NCI-H345 treated with DMSO at 0.1 percent for 48 hours (cell line): Measurements from ENCODE around the gene ACO2.
A peak's percentile ranks its signal among the peaks of the same experiment; 100 is the strongest.
"Not testable (repeated sequence)": the region's sequence is repeated elsewhere in the genome, so short reads cannot be mapped to it uniquely, and the experiment has no call there.

Experiments
- DNase-seq: peaks from one replicate; lab custom pipeline; 2025; ENCODE audit not compliant: unreplicated experiment; lab: John Stamatoyannopoulos, UW

ACO2 gene

DNA sequence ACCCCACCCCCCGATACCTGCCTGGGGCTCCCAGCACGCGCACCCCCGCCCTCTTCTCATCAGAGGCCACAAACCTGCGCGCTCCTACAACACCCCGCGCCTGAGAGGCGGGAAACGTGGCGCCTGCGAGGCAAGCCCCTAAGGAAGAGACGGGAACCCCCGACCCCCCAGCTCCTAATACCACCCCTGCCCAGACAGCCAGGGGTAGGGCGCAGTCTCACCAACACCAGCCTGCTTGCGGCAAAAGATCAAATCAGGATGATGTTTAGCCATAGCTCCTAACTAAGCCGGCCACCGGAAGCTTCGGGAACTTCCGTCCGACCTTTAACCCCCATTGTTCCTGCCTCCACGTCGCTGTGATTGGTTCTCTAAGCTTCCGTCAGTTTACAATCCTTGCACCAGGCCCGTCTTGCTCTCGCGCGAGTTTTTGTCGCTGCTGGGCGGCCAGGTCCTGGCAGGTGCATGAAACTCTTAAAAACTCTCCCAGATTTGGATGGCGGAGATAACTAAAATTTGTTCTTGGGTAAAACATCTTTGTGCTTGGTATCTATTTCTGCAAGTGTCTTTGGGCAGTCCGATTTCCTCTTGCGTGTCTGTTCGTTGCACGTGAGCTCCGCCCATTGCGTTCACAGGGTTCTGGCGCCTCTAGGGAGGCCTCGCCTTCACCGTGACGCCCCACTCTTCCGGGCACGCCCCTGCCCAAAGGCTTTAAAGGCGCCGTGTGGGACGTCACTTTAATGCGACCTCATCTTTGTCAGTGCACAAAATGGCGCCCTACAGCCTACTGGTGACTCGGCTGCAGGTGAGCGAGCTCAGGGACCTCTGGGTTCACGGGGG is at the start of gene ACO2, which contains the start of gene PHF5A:
Gene ACO2 (plus strand): TSS at position 737 of the 837 bp plus-strand sequence. CDS start 30 bp downstream, at position 767.
Gene PHF5A (minus strand): TSS at position 312 of the 837 bp plus-strand sequence. CDS start 39 bp downstream, at position 273.
- peak; percentile 96 for DNase-seq

DNA sequence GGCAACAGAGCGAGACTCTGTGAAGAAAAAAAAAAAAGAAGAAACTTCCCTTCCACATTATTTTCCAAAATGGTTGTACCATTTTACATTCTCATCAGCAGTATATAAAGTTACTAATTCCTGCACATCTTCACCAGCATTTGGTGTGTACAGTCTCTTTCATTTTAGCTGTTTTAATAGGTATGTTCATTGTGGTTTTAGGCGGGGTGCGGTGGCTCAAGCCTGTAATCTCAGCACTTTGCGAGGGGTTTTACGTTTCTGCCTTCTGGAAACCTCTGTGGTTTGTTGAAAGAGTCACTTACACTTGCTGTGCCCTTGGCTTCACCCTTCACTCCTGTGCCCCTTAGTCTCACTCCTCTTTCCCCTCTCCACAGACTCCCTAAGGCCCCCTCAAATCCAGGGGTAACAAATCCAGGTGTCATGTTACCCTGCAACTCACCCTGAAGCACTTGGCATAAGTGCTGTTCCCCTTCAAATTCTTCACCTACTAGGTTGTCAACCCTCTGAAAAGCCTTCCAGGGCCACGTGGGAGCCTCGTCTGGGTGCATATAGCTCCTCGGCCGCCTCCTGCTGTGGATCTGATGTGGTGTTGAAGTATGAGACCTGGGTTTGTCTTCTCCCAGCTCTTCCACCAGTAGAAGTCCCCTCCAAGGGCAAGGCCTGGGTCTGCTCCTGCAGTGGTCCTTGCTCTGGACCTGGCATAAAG is 43.1 kb upstream of the ACO2 start:
- DNase-seq = no peak

DNA sequence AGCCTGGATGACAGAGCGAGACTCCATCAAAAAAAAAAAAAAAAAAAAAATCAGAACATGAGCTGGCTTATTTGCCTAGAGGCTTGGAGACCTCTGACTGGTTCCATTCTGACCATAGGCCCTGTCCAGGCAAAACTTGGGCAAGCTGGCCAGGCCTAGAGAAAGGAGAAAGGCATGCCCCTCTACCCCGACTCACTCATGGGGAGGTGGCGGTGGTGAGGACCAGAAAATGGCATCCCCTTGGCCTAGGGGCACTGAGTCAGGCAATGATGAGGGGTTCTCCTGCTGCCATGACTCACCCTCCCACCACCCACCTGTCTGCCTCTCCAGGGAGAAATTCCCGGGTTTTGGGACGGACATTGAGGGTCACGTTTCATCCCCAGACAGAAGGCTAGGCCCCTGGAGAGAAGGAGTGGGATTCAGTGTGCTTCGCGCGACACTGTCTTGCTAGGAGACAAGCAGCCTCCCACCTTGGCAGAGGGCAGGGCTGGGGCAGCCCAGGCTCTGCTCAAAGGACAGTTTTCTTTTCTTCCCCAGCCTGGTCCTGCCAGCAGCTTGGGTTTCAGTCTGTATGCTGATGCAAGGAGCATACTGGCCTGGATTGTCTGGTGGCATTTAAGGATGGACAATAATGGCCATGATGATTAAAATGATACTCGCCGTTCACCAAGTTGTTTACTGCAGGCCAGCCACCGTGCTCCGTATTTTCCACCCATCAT is 39.5 kb upstream of the ACO2 start:
- DNase-seq = no peak

DNA sequence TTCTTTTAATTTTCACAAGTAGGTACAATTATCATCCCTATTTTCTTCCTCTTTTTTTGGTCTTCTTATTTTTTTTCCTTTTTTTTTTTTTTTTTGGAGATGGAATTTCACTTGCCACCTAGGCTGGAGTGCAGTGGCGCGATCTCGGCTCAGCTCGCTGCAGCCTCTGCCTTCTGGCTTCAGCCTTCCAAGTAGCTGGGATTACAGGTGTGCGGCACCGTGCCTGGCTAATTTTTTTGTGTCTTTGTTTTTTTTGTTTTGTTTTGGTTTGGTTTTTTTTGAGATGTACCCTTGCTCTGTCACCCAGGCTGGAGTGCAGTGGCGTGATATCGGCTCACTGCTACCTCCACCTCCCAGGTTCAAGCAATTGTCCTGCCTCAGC is 39.0 kb upstream of the ACO2 start:
- no peak for DNase-seq

DNA sequence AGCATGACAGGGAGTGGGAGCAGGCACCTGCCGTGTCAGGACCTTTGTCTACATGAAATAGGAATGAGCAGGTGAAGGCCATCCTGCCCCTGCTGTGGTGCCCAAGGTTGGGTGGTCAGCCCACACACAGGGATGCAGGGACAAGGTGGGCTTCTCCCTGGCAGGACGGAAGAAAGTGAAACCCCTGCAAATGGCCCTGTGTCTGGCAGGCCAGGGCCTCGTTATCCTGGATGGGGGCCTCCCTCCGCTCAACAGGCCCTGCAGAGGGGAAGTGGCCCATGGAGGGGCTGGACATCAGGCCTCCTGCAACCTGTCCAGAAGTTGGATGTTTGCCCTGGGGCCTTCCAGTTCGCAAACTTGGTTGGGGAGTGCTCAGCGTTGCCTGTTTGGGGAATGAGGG is 37.3 kb upstream of the ACO2 start:
- no peak for DNase-seq

DNA sequence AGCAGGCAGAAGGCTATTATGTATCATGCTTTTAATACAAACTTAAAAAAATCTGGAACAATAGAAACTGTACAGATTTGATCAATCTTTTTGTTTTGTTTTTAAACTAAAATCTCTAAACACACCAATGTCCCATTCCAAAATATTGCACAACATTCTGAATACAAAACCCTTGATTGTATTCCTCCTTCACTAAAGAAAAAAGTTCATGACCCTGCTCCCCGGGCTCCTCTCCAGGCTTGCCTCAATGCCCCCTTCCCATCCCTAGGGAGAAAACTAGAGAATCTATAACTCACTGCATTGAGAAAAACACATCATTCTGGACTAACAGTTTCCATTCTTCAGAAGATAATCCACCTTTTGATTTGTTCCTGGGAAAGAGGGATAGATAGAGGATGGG is 35.4 kb upstream of the ACO2 start:
- not testable (repeated sequence) for DNase-seq

DNA sequence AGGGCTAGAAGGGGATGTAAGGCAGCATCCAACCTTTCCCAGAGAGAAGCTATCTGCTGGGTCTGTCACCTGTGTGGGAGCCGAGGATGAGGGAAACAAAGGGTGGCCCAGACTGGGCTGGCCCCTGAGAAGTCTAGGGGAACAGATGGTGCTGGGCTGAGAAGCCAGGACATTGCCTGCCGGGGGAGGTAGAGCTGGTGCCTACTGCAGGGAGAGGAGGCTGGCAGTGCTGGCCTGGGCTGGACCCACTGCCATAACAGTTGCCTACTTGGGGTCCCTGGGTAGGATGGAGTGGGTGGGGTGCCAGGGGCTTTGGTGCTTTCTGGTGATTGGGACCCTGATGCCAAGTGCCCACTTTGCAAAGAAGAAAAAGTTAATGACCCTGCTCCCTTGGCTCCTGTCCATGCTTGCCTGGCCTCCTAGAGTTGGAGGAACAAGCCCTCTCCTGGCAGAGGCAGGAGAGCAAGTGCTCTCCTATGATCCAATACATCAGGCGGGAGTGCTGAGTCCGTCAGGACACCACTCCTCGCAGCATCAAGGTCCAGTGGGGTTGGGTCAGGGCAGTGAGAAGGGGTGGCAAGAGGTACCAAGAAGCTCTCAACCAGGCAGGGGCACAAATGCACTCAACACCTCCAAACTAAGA is 34.4 kb upstream of the ACO2 start:
- not testable (repeated sequence) for DNase-seq

DNA sequence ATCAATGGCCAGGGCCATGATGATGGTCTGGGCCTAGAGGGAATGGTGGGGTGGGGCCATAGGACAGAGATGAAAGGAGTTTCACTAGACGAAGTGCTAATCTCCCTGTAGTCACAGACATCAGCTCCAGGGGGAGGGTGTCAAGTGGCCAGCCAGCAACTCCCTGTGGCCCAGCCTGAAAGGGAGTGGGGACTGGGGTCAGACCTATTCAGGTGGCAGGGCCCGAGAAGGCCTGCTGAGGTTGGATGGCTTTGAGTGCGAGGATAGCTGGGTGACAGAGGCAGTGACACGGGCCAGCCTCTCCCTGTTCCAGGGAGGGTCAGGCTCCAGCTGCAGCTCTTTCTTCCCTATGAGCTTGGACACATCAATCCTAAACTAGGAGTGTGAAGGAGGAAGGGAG is 33.4 kb upstream of the ACO2 start:
- no peak for DNase-seq

DNA sequence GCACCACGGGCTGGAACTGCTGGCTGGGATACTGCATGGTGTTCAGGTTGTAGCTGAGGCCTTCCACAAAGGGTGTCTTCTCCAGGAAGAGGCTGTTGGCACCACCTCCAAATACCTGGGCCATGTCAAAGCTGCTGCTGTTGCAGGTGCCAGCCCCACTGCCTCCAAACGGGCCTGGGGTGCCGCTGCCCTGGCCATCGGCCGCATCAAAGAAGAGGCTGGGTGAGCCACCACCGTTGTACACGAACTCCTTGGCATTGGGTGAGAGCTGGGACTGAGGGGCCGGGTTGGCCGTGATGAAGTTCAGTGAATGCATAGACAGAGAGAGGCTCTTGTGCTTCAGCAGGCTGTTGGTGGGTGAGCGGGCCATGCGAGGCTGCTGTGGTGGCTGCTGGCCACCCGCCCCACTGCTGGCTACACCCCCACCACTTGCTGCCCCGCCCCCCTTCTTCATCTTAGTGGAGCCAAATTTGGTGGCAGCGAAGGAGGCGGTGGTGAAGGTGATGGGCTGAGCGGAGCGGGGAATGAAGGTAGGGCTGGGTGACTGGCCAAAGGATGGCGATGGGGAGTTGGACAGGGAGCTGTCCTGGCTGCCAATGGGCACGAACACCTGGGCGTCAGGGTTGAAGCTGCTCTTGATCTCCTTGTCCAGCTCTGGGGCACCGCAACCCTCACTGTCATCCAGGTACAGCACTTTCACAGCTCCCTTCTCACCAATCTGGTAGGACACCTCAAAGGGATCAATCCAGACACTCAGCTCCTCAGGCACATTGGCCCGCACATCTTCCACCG is 32.4 kb upstream of the ACO2 start:
- DNase-seq = no peak

DNA sequence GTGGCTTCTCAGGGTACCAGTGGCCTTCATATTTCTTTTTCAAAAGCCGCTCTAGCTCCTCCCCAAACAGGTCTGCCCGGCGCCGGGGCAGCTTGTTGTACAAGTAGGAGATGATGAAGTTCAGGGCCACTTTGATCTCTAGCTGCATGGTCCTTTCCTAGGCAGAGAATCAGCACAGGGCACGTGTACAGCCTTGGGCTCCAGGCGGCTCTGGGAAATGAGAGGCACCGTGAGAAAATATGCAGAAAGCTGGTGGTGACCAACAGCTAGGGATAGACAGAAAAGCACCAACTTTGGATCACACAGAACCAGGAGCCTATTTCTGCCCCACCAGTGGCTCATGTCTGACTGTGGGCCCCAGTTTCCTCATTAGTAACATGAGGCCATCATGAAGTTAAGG is 31.7 kb upstream of the ACO2 start:
- DNase-seq = no peak

DNA sequence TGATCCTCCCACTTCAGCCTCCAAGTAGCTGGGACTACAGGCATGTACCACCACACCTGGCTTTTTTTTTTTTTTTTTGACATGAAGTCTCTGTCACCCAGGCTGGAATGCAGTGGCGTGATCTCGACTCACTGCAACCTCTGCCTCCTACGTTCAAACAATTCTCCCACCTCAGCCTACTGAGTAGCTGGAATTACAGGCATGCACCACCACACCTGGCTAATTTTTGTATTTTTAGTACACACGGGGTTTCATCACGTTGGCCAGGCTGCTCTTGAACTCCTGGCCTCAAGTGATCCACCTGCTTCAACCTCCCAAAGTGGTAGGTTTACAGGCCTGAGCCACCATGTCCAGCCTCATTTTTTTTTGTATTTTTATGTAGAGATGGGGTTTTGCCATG is 28.4 kb upstream of the ACO2 start:
- not testable (repeated sequence) for DNase-seq

DNA sequence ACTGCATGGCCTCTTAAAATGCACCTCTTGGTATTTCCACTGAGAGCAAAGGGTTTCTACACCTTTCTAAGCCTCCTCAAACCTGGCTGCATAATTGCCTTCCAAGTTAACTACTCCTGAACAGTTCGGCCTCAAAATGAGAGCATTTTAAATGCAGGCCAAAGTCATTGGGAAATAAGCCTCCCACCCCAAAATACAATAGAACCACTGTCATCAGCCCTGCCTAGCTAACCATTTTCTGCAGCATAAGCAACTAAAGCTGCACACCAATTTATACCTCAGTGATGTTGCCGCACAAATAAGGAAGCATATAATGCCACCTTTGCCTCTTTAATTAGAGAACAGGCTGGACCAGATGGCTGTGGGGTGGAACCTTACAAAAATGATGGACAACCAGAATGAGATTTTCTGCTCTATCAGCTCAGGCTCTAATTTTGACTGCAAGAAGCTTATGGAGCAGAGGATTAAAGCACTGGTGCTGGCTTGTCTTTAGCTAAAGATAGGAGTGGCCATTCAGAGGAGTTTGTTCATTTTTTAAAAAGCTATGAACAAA is 26.6 kb upstream of the ACO2 start:
- DNase-seq = no peak

DNA sequence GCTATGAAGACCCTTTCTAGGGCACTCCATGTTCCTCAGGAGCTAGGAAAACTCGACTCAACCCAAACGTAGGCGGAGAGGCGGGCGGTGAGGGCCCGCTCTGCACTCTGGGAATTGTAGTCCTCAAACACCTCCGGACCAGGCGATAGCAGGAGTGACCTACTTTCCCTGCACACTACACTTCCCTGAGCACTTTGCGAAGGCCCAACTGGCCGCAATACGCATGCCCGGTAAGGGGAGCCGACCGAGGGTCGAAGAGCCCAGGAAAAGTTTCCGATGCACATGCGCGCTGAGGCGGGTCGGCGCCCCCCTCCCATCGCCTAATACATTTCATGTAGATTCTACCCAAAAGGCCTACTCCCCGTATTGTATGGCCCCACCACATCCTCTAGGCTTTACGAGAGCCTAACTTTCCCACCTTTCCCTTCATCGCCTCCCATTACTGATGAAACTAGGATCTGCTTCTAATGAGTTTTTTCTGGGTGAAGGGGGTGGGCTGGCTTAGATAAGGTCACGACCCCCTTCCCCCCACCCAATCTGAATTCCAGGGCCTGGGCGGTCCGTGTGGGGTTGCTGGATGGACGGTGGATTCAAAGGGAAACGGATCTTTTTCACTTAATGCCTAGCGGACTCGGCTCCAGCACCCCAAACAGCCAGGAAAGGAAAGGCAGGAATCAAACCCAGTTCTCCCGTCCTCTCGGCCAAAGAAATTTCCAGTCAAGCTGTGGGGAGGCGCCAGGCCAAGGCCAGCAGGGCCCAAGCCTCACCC is 24.4 kb upstream of the ACO2 start:
- DNase-seq = no peak

DNA sequence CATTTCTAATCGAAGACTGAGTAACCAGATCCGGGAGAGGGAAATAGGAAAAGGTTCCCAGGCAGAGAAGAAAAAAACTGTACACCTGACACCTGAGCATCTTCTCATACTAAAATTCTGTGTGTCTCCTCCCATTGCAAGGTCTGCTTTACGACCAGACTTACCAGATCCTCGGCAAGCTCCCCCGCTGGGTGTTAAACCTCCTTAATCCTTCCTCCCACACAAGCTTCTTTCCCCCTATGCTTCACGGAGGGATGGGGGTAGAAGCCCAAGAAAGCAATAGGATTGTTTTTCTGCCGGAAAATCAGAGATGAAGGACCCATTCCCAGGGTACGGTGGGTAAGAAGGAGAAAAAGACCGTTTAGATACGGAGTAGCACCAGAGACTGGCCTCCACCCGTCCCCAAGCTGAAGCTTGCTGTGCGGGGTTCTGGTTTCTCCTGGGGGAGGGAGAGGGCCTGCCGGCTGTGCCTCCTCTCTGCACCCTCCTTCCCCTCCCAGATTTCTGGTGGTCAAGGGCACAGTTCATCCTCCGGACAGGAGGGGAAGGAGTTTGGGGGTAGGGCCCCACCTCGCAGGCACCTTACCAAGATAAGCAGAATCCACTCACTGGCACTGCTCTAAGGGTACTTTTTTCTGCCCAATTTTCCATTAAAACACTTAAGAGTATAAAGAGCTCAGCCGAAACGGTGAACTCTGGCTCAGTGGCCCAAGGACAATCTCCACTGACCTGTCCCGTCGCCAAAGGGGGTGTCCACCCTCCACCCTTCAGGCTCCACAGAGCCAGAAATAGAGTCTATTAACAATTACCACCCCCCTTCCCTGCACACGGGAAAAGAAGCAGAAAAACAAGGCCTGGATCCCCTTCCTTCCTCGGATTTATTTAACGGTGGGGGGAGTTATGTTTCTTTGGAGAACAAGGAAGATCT is 23.5 kb upstream of the ACO2 start:
- DNase-seq = no peak

DNA sequence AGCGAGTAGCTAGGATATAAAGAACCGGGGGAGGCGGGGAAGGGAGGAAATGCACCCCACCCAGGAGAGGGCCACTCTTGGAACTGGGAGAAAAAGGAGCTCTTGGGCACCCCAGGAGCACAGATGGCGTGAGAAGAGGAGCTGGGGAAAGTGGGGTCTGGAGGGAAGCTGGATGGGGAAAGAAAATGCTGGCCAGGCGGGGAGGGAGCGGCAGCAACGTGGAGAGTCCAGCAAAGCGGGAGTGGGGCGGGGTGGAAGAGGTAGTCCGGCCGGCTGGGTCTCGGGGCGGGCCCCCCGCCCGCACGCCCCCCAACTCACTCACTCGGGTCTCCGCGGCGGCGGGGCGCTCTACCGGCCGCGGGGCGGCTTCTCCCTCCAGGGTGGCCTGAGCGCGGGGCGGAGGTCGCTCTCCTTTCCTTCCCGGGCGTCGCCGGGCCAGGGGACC is 22.8 kb upstream of the ACO2 start:
- DNase-seq = no peak

DNA sequence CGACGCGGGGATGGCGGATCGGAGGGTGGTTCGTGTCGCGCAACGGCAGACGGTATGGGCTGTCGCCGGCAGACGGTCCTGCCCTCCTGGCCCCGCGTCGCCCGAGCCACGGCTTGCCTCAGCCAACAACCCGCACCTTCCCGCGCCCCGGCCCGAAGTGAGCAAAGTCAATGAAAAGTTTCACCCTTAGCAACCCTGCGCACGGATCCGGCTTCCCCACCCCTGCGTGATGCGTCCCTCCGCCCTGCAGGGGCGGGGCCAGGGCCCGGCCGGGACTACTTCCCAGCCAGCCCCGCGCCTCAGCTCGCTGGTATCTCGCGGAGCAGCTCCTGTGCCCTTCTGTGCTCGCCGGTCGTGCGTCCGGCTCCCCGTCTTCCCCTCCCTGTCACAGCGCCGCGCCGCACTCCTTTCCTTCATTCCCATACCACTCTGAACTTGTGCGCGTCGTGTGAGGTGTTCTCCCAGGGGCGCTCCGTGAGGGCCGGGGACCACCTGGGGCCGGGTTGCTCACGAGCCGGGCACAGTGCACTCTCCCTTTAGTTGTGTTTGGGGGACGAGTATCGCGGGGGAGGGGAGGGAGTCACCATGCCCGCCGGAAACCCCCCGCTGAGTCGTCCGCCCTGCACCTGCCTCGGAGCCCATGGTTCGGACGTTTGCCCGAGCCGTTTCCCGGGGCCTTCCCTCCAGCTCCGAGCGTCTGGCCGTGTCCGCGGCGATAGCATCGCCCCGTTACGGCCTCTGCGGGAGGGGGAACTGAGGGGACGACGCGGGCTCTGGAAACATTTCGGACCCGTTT is 22.1 kb upstream of the ACO2 start, which contains the start of gene TOB2:
Gene TOB2 (minus strand): TSS at position 163 of the 796 bp plus-strand sequence. CDS start 9,456 bp downstream, outside the sequence.
- peak; percentile 73 for DNase-seq
